ENCODE measurements around the gene PLCB4.

Gene PLCB4

GRCh38 chr20:9143926-9144325 lies 75.0 kb downstream of the PLCB4 start:
- no peak overlapping the region for H3K4me3 ChIP-seq (ENCODE audit: low read depth, low read length)
- in situ Hi-C loops (cut with HindIII; ENCODE audit: low pct_ligation_motif_present, low sequenced_read_pairs), result no loop called here
- H3K27me3 ChIP-seq (replicated peaks), result no peaks in the 10 kb centered on the region
- no peak for DNase-seq
- H3K36me3 ChIP-seq (replicated peaks), result no peaks in the 10 kb centered on the region
- TF ChIP-seq, protein P1, sequence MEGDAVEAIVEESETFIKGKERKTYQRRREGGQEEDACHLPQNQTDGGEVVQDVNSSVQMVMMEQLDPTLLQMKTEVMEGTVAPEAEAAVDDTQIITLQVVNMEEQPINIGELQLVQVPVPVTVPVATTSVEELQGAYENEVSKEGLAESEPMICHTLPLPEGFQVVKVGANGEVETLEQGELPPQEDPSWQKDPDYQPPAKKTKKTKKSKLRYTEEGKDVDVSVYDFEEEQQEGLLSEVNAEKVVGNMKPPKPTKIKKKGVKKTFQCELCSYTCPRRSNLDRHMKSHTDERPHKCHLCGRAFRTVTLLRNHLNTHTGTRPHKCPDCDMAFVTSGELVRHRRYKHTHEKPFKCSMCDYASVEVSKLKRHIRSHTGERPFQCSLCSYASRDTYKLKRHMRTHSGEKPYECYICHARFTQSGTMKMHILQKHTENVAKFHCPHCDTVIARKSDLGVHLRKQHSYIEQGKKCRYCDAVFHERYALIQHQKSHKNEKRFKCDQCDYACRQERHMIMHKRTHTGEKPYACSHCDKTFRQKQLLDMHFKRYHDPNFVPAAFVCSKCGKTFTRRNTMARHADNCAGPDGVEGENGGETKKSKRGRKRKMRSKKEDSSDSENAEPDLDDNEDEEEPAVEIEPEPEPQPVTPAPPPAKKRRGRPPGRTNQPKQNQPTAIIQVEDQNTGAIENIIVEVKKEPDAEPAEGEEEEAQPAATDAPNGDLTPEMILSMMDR (IDR thresholded peaks at IDR 0.05; ENCODE audit: low read depth, low read length, missing control alignments), result no peak
- no peak overlapping the region for H3K27ac ChIP-seq

DNA sequence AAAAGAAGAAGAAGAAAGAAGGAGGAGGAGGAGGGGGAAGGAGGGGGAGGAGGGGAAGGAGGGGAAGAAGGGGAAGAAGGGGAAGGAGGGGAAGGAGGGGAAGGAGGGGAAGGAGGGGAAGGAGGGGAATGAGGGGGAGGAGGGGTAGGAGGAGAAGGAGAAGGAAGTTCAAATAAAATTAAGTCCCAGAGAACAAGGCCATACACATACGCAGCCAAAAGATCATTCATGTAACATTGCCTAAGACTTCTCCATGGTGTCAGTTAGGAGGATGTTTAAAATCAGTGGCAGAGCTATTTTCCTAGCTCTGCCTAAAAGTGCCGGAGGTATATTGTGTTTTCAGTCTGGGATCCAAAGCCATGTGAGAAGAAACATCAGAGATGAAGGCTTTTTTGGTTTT lies 75.8 kb downstream of the PLCB4 start:
- Histone ChIP-seq H3K4me3 (ENCODE audit: low read depth, low read length) (no peak overlapping the region), H3K36me3 (replicated peaks) (no peaks in the 10 kb centered on the region), H3K27me3 (replicated peaks) (no peaks in the 10 kb centered on the region), H3K27ac (no peak overlapping the region)
- in situ Hi-C loops (cut with HindIII; ENCODE audit: low pct_ligation_motif_present, low sequenced_read_pairs), result no loop called here
- no peak for DNase-seq
- TF ChIP-seq, protein P1 (IDR thresholded peaks at IDR 0.05; ENCODE audit: low read depth, low read length, missing control alignments), result no peak

DNA sequence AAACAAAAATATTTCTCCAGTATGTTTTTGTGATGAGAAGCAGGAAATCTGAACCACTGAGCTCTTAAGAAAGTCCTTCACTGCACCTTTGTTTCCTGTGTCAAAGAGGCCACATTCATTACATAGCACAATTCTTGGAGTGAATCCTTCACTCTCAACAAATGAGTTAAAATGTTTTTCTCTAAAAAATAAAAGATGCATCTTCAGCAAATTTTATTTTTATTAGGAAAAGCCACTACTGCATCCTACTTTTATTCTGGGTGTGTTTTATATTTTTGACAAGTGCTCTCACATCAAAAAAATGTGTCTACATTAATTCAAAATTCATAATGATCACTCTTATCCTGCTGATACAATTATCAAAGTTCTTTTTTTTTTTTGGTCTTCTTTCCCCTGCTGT lies 76.3 kb downstream of the PLCB4 start:
- H3K27me3 ChIP-seq (replicated peaks), result no peaks in the 10 kb centered on the region
- in situ Hi-C loops (cut with HindIII; ENCODE audit: low pct_ligation_motif_present, low sequenced_read_pairs), result no loop called here
- TF ChIP-seq, protein P1 (IDR thresholded peaks at IDR 0.05; ENCODE audit: low read depth, low read length, missing control alignments), result no peak
- H3K27ac ChIP-seq, result no peak overlapping the region
- H3K36me3 ChIP-seq (replicated peaks), result no peaks in the 10 kb centered on the region
- no peak for DNase-seq
- H3K4me3 ChIP-seq (ENCODE audit: low read depth, low read length), result no peak overlapping the region

DNA sequence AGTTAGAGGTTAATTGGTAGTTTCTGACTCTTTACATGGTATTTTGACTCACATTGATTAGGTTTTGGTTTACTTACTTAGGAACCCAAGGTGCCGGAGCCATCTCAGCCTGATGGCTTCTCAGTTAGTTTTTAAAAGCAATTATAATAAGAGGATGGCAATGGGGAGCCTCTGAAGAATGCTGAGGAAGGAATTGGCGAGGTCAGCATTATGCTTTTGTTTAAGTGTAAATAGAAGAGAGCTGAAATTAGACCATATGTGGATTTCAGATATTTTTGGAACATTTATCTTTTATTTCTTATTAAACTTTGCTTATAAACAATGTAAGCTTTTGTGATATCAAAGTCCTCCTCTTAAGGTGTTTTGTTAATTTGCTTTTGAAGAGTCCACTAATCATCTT lies 77.8 kb downstream of the PLCB4 start:
- no peaks in the 10 kb centered on the region for H3K36me3 ChIP-seq (replicated peaks)
- in situ Hi-C loops (cut with HindIII; ENCODE audit: low pct_ligation_motif_present, low sequenced_read_pairs), result no loop called here
- no peak overlapping the region for H3K27ac ChIP-seq
- no peak for DNase-seq
- no peaks in the 10 kb centered on the region for H3K27me3 ChIP-seq (replicated peaks)
- H3K4me3 ChIP-seq (ENCODE audit: low read depth, low read length), result no peak overlapping the region
- TF ChIP-seq, protein P1 (IDR thresholded peaks at IDR 0.05; ENCODE audit: low read depth, low read length, missing control alignments), result no peak

DNA sequence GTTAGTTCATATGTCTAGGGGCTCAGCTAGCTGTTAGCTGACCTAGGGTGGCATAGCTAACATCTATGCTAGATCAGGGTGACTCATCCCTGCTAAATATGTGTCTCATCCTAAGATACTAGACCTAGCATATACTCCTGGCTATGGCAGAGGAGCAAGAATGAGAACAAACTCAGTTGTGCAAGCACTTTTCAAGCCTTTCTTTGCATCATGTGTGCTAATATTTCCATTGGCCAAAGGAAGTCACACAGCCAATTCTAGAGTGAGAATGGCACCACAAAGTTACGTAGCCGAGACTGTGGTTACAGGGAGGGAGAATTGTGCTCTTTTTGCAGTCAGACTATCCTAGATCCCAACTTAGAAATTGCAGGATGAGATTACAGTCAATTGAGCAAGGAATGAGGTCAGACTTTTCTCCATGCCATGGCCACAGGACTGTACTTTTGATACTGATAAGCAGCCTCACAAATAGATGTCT lies 78.7 kb downstream of the PLCB4 start:
- in situ Hi-C loops (cut with HindIII; ENCODE audit: low pct_ligation_motif_present, low sequenced_read_pairs), result no loop called here
- Histone ChIP-seq H3K27ac (no peak overlapping the region), H3K27me3 (replicated peaks) (no peaks in the 10 kb centered on the region), H3K4me3 (ENCODE audit: low read depth, low read length) (no peak overlapping the region), H3K36me3 (replicated peaks) (no peaks in the 10 kb centered on the region)
- peak; percentile 22 for DNase-seq
- TF ChIP-seq, protein P1 (IDR thresholded peaks at IDR 0.05; ENCODE audit: low read depth, low read length, missing control alignments), result no peak

DNA sequence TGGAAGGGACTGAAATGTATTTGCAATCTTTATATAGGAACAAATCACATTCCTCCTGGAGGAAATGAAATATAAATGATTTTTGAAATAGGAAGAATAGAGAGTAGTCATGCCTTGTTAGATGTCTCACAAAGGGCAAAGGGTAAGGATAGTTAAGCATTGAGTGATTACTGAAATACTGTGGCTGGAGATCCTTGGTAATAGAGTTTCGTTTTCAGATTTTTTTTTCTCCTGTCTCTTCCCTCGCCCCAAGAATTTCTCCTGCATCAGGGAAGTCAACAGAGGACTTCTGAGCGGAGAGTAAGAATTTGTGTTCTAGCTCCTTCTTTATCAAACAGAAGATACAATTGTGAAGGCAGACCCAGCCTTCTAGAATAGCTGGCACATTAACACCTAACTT lies 79.4 kb downstream of the PLCB4 start:
- TF ChIP-seq, protein P1 (IDR thresholded peaks at IDR 0.05; ENCODE audit: low read depth, low read length, missing control alignments), result no peak
- in situ Hi-C loops (cut with HindIII; ENCODE audit: low pct_ligation_motif_present, low sequenced_read_pairs), result no loop called here

More for the DNA sequence above, 79.4 kb downstream of the PLCB4 start:
- H3K27me3 ChIP-seq (replicated peaks), result no peaks in the 10 kb centered on the region
- no peak for DNase-seq
- no peak overlapping the region for H3K4me3 ChIP-seq (ENCODE audit: low read depth, low read length)
- H3K27ac ChIP-seq, result no peak overlapping the region
- no peaks in the 10 kb centered on the region for H3K36me3 ChIP-seq (replicated peaks)
